PFSK-1 (cell line): ENCODE data around the gene ARID4B.

ENCODE experiments used
- FOXP2 ChIP-seq: optimal IDR thresholded peaks from 2 replicates; pipeline ENCODE3; 2011; ENCODE audit warnings: borderline replicate concordance, control low read depth, inconsistent platforms; ENCODE audit not compliant: insufficient read depth; ENCODE audit errors: extremely low read length, extremely low read depth
- POLR2AphosphoS5 ChIP-seq: IDR thresholded peaks from 2 replicates; pipeline ENCODE4 v1.6.1; 2012; ENCODE audit warnings: low read depth, mild to moderate bottlenecking, control low read depth, low read length, moderate library complexity
- SIN3A ChIP-seq: IDR thresholded peaks from 2 replicates; pipeline ENCODE4 v1.6.1; 2012; ENCODE audit warnings: mild to moderate bottlenecking, low read length, moderate library complexity, borderline replicate concordance; ENCODE audit not compliant: insufficient read depth
- TAF1 ChIP-seq: IDR thresholded peaks from 2 replicates; pipeline ENCODE4 v1.6.1; 2012; ENCODE audit warnings: low read length, control low read depth, borderline replicate concordance; ENCODE audit not compliant: insufficient read depth
- TF ChIP-seq, protein P1 (sequence below), 2 experiments: IDR thresholded peaks; 2 replicates each; pipeline versions ENCODE4 v1.6.1 to v1.8.0; 2011 to 2012; ENCODE audit warnings: low read depth in 2 of 2, low read length in 2 of 2, control low read depth in 1 of 2, inconsistent platforms in 1 of 2, mild to moderate bottlenecking in 1 of 2, moderate library complexity in 1 of 2; ENCODE audit not compliant: insufficient read depth in 1 of 2

Gene ARID4B

GRCh38 chr1:235244974-235245592, 82.9 kb downstream of the ARID4B start:
- no peak for TF ChIP-seq SIN3A
- no peak for TF ChIP-seq TAF1

DNA sequence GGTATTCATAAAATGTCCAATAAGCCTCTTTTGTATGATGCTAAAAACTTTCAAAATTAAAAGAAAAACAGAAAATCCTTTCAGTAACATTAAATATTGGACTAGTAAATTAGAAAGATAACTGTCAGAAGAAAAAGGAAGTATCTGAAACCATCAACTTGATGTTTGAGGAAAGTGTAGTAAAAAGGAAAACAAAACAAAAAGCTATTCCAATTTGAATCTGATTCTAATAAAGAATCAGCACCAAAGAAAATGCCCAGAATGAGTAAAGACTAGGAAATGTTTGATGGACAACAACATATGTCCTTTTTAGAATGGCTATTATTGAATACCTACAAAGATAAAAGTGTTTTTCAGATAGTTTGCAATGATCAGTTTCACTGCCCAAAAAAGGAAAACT, 87.0 kb downstream of the ARID4B start:
- no peak for TF ChIP-seq SIN3A
- TF ChIP-seq TAF1: no peak
- no peak for TF ChIP-seq POLR2AphosphoS5
- TF ChIP-seq, protein P1, sequence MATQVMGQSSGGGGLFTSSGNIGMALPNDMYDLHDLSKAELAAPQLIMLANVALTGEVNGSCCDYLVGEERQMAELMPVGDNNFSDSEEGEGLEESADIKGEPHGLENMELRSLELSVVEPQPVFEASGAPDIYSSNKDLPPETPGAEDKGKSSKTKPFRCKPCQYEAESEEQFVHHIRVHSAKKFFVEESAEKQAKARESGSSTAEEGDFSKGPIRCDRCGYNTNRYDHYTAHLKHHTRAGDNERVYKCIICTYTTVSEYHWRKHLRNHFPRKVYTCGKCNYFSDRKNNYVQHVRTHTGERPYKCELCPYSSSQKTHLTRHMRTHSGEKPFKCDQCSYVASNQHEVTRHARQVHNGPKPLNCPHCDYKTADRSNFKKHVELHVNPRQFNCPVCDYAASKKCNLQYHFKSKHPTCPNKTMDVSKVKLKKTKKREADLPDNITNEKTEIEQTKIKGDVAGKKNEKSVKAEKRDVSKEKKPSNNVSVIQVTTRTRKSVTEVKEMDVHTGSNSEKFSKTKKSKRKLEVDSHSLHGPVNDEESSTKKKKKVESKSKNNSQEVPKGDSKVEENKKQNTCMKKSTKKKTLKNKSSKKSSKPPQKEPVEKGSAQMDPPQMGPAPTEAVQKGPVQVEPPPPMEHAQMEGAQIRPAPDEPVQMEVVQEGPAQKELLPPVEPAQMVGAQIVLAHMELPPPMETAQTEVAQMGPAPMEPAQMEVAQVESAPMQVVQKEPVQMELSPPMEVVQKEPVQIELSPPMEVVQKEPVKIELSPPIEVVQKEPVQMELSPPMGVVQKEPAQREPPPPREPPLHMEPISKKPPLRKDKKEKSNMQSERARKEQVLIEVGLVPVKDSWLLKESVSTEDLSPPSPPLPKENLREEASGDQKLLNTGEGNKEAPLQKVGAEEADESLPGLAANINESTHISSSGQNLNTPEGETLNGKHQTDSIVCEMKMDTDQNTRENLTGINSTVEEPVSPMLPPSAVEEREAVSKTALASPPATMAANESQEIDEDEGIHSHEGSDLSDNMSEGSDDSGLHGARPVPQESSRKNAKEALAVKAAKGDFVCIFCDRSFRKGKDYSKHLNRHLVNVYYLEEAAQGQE (IDR thresholded peaks at IDR 0.05; ENCODE audit: insufficient read depth in 1 of 2, low read depth in 2 of 2, low read length in 2 of 2): no peak
- no peak for TF ChIP-seq FOXP2

GRCh38 chr1:235239851-235240250, 88.1 kb downstream of the ARID4B start:
- TF ChIP-seq, protein P1 (IDR thresholded peaks at IDR 0.05; ENCODE audit: insufficient read depth in 1 of 2, low read depth in 2 of 2, low read length in 2 of 2): no peak
- TF ChIP-seq POLR2AphosphoS5 (no peak), FOXP2 (no peak), SIN3A (no peak), TAF1 (no peak)

- TF ChIP-seq TAF1 (no peak), FOXP2 (no peak), POLR2AphosphoS5 (no peak), SIN3A (no peak)
- TF ChIP-seq, protein P1 (IDR thresholded peaks at IDR 0.05; ENCODE audit: insufficient read depth in 1 of 2, low read depth in 2 of 2, low read length in 2 of 2): no peak
Measured at GRCh38 chr1:235238558-235238957, 89.4 kb downstream of the ARID4B start.

GRCh38 chr1:235236128-235236527, 91.9 kb downstream of the ARID4B start:
- TF ChIP-seq SIN3A (no peak), POLR2AphosphoS5 (no peak), FOXP2 (no peak), TAF1 (no peak)
- TF ChIP-seq, protein P1 (IDR thresholded peaks at IDR 0.05; ENCODE audit: insufficient read depth in 1 of 2, low read depth in 2 of 2, low read length in 2 of 2): no peak
